Endometrium (tissue), 2 donors: Measurements from ENCODE around the gene AGRN.
"Not testable (repeated sequence)": the region's sequence is repeated elsewhere in the genome, so short reads cannot be mapped to it uniquely, and the experiment has no call there.

Experiments
- FAIRE-seq: peaks from 2 replicates; lab custom pipeline; 2012; peaks lifted over from hg19 to GRCh38; lab: Jason Lieb, UNC
- donor health status: control.
- donor health status: control.

AGRN gene

GRCh38 chr1:981955-982558 is 37.9 kb upstream of the AGRN start, which contains the start of gene PERM1:
Gene PERM1, minus strand, starts transcription at chr1:982093. Its CDS starts 1,064 bp downstream, at chr1:981029.
- no peak for FAIRE-seq

GRCh38 chr1:982765-983436 is 37.0 kb upstream of the AGRN start:
- no peak for FAIRE-seq

- no peak for FAIRE-seq
Observed at GRCh38 chr1:983798-984475, 36.0 kb upstream of the AGRN start.

- FAIRE-seq = no peak
Observed at GRCh38 chr1:984476-984814, 35.5 kb upstream of the AGRN start.

GRCh38 chr1:985126-985525 is 34.8 kb upstream of the AGRN start:
- no peak for FAIRE-seq

GRCh38 chr1:988061-988460 is 31.9 kb upstream of the AGRN start:
- not testable (repeated sequence) for FAIRE-seq

GRCh38 chr1:991275-991674 is 28.6 kb upstream of the AGRN start:
- FAIRE-seq = not testable (repeated sequence)

- FAIRE-seq = no peak
Observed at GRCh38 chr1:991895-992294, 28.0 kb upstream of the AGRN start.

- FAIRE-seq = no peak
Observed at GRCh38 chr1:992362-992761, 27.6 kb upstream of the AGRN start.

GRCh38 chr1:993379-993995 is 26.4 kb upstream of the AGRN start:
- no peak for FAIRE-seq

GRCh38 chr1:994546-994945 is 25.4 kb upstream of the AGRN start:
- not testable (repeated sequence) for FAIRE-seq

GRCh38 chr1:995665-996633 is 24.0 kb upstream of the AGRN start:
- FAIRE-seq = no peak

GRCh38 chr1:996851-997712 is 22.8 kb upstream of the AGRN start:
- FAIRE-seq = no peak

- FAIRE-seq = no peak
Observed at GRCh38 chr1:997713-997992, 22.3 kb upstream of the AGRN start.

- no peak for FAIRE-seq
Observed at GRCh38 chr1:997993-998744, 21.8 kb upstream of the AGRN start.

GRCh38 chr1:998745-998994 is 21.2 kb upstream of the AGRN start:
- no peak for FAIRE-seq

- FAIRE-seq = no peak
Observed at GRCh38 chr1:998995-999724, 20.8 kb upstream of the AGRN start.

GRCh38 chr1:999725-1000356 is 20.1 kb upstream of the AGRN start, which contains the start of gene HES4:
Gene HES4, minus strand, starts transcription at chr1:1000097. Its CDS starts 124 bp downstream, at chr1:999973.
- no peak for FAIRE-seq

- no peak for FAIRE-seq
Observed at GRCh38 chr1:1000357-1001056, 19.4 kb upstream of the AGRN start.
